IPS DF 4.7 (cell line): Measurements from ENCODE around the gene SYNGR2.
"Not testable (repeated sequence)": the region's sequence is repeated elsewhere in the genome, so short reads cannot be mapped to it uniquely, and the experiment has no call there.

ENCODE experiments used
- DNase-seq: peaks from one replicate; pipeline ENCODE4 v3.0.0-alpha.2; 2013; ENCODE audit warnings: low spot score; ENCODE audit errors: extremely low read depth

Gene SYNGR2

DNA sequence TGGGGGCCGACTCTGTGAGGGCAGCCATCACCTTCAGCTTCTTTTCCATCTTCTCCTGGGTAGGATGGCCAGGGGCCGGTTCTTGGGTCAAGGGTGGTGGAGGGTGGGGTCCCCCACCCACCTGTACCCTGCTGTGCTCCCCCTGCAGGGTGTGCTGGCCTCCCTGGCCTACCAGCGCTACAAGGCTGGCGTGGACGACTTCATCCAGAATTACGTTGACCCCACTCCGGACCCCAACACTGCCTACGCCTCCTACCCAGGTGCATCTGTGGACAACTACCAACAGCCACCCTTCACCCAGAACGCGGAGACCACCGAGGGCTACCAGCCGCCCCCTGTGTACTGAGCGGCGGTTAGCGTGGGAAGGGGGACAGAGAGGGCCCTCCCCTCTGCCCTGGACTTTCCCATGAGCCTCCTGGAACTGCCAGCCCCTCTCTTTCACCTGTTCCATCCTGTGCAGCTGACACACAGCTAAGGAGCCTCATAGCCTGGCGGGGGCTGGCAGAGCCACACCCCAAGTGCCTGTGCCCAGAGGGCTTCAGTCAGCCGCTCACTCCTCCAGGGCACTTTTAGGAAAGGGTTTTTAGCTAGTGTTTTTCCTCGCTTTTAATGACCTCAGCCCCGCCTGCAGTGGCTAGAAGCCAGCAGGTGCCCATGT, 3.3 kb downstream of the SYNGR2 start:
- not testable (repeated sequence) for DNase-seq

DNA sequence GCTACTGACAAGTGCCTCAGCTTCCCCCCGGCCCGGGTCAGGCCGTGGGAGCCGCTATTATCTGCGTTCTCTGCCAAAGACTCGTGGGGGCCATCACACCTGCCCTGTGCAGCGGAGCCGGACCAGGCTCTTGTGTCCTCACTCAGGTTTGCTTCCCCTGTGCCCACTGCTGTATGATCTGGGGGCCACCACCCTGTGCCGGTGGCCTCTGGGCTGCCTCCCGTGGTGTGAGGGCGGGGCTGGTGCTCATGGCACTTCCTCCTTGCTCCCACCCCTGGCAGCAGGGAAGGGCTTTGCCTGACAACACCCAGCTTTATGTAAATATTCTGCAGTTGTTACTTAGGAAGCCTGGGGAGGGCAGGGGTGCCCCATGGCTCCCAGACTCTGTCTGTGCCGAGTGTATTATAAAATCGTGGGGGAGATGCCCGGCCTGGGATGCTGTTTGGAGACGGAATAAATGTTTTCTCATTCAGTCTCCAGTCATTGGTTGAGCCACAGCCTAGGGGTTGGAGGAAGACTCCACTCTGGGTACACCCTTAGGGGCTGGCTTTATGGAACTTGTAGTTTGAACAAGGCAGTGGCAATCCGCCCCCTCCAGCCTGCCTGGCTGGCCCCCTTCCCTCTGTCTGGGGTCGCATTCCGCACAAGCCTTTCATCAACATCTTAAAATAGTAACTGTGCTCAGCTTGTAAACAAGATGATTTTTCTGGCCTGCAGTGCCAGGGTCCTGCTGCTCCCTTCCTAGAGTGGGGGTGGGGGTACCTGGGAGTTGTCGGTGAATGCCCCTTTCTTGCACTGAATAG, 4.1 kb downstream of the SYNGR2 start:
- no peak for DNase-seq

DNA sequence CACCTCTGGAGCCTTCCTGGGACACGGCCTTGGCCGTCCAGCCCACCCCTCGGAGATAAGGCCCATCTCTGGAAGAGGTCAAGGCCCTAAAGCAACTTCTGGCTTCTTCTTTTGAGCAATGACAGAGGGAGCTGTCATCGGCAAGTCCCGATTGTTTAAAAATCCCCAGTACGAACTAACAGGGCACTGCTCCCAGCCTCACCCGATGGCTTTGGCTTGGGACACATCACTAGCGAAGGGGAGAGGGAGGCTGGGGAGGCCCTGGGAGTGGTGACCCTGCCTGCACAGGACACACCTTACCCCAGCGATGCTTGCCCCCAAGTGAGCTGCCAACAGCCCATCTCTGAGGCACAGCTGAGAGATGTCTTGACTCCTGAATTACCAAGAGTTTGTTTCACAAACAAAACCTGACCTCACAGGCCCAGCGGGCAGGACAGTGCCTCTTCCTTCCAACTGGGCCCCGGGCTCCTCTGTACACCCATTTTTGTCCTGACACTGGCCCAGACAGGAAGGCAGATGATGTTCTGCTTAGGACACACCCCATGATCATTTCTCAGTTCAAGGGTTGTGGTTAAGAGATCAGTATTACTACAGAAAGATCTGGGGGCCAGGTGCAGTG, 4.8 kb downstream of the SYNGR2 start:
- DNase-seq, result no peak

DNA sequence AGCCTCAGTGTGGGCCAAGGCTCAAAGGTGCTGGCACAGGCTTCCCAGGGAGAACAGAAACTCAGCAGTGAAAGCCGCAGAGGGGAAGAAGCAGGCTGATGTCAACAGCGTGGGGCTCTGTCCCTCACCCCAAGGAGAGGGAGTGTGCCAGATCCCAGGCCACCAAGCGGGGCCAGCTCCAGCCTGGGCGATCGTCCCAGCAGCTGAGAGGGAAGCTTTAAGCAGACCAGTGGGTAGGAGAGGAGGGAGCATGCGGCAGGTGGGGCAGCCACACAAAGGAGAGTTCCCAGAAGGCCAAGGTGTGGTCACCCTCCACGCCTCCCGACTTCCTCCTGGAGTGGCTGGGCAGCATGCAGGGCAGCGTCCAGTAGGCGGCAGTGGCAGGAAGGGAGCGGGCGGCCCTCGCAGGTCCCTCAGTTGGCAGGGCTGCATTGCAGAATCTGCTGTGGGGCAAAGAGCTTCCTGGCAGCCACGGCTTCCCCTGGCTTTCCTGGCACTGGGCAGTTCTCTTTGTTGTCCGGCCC, 6.0 kb downstream of the SYNGR2 start:
- no peak for DNase-seq

DNA sequence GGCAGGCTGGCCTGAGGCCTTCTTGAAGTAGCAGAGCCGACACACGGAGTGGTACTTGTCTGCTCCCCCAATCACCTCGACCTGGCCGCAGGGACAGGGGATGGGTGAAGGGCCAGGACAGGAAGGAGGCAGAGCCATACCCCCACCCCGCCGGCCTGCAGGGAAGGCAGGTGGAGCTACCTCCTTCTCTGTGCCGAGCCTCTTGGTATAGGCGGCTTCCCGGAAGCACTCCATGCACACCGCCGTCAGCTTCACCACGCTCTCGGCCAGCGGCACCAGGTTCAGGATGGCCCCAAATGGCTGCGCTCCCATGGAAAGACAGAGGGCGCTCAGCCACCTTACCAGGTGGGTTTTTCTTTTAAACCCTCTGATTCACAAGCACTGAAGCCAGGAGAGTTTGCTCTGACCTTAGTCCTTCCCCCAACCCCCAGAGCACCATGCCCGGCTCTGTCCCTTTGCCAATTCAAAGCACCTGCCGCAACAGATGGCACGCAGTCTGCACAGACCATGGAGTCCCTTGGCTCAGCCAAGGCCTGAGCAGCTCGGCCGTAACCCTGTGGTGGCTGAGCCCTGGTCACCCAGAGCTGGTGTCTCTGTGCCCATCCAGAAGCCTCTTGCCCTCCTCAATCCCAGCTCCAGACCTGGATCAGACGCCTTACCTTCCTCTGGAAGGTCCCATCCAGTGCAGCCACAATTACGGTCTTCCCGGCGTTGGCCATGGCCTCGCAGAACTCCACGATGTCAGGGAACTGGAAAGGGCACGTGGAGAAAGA, 6.7 kb downstream of the SYNGR2 start:
- no peak for DNase-seq

DNA sequence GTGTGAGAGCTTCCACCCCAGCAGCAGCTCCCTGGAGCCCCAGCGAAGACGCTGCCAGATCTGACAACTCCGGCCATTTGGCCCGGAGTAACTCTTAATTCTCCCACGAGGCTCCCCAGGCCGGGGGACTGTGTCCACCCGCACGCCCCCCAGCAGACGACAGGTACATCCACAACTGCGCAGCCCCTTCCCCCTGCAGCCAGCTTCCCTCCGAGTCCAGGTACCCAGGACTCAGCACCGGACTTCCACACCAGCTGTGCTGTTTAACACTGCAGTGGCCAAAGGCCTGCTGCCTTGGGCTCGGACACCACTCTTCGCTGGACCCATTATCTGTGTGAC, 7.2 kb downstream of the SYNGR2 start:
- DNase-seq, result no peak

DNA sequence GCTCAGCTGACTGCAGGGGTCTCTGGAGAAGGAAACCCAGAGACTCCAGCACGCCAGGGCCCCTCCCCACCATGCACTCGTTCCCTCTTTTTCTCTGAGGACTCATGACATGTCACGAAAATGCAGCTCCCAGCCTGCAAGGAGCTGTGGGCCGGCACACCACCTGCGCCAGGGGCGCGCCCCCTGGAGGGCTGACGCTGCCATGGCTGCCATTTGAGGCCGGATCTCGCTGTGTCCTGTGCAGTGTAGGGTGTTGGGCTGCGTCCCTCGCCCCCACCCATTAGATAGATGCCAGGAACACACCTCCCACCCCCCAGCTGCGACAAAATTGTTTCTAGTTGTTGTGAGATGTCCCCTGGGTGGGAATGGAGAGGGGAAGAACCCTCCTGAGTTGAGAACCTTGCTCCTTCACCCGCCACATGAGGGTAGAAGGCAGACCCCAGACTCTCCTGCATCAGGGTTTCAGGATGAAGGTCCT, 8.2 kb downstream of the SYNGR2 start:
- DNase-seq, result no peak

DNA sequence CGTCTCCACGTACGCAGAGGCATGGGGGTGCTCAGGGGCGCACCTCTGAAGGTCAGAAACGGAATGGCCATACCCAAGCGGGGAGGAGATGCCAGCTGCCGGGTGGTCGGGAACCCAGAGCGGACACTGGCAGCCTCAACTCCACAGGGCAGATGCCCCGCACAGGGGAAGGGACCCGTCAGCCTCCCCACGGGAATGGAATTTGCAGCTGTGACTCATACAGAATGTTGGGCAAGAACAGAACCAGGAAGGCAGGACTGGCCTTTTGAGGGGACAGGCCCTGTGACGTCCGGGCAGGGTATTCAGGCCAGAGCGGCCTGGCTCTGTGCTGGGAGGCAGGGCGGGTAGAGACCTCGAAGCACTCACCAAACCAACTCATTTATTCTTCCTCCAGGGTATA, 11.0 kb downstream of the SYNGR2 start:
- DNase-seq, result no peak

DNA sequence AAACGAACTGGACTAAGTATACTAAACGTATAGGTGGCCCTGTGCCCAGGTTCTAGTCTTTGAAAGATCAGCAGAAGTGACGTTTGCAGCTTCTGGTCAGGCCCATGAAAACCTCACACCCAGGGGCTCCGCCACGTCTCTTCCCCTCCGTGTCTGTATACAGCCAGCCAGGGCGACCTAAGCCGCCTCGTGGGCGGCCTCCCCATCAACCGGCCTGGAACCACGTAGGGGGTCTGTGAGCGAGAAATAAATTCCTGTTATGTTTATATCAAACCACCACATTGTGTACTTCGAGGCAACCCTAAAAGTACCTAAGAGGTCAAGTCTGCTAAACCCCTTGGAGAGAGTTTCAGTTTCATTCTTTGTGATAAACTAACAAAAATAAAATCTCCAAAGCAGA, 11.7 kb downstream of the SYNGR2 start:
- DNase-seq, result no peak

DNA sequence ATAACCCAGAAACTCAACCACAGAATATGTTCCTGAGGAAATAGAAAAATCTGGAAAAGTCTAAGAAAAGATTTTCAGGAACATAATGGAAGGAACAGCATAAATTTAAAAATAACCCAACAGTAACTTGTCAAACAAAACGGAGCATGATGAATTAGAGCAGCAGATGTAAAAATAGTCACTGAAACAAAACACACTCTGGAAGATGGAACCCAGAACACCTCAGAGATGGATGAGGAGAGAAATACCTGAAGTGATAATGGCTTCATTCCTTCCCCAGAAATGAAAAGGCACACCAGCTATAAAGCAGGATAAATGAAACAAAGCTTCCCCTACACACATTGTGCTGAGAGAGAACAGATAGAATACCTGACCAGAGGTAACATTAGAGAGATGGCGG, 12.1 kb downstream of the SYNGR2 start:
- DNase-seq, result no peak

DNA sequence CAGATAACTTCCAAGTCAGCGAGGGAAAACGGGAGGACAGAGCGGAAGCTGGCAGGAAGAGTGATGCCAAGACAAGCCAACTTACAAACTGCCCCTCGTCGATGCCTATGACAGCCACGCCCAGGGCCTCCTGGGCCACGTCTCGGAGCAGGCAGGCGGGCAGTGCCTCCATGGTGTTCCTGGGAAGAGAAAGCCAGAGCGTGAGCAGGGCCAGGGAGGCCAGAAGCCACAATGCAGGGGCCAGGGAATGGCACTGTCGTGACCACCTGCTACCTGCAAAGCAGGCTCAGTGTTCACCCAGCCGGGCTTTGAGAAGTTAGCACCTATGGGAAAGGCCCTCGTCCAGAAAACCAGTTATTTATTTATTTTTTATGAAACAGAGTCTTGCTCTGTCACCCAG, 14.1 kb downstream of the SYNGR2 start:
- no peak for DNase-seq

DNA sequence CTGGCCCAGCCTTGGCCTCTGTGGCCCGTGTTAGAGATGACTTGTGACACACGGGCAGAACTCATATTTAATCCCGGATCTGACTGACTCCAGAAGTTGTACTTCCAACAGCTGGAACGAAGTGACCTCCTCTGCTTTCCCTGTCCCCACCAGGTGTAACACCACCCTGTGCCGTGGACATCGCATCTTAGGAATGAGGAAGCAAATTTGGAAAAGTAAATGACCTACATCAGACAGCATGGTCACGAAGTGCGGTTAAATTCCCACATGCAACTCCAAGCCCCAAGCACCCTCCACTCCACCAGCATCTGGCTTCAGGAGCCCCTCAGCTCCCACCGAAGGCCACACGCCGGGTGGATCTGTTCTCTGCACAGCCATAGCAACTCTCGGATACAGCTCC, 15.5 kb downstream of the SYNGR2 start:
- no peak for DNase-seq

DNA sequence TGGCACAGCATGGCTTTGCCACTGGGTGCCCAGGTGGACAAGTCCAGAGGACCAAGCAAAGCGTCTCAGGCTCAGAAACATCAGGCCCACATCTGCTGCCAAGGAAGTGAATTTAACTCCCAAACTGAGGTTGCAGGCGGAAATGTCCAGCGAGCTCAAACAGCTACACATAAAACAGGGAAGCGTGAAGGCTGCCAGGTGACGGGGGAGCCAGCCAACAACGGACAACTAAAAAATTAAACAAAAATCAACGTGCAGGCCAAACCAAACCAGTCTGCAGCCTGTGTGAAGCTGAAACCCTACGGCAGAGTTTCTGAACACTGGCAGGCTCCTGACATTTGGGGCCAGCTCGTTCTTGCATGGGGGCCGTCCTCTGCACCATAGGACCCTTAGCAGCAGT, 16.0 kb downstream of the SYNGR2 start:
- DNase-seq, result no peak

DNA sequence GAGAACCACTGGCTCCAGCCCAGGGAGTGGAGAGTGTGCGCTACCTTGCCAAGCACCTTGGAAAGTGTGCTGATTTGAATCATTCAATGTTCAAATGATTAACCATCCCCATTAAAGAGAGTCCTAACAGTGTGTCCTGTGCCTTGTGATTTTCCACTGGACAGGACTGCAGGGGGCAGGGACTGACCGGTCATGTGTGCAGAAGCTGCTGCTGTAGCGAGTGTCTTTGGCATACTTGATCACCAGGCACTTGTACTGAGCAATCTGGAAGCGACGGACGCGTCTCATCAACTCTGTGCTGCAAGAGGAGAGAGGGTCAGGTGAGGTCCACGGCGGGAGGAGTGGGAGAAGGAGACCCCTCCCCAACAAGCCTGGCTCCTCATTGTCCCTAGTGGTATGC, 16.5 kb downstream of the SYNGR2 start:
- no peak for DNase-seq

DNA sequence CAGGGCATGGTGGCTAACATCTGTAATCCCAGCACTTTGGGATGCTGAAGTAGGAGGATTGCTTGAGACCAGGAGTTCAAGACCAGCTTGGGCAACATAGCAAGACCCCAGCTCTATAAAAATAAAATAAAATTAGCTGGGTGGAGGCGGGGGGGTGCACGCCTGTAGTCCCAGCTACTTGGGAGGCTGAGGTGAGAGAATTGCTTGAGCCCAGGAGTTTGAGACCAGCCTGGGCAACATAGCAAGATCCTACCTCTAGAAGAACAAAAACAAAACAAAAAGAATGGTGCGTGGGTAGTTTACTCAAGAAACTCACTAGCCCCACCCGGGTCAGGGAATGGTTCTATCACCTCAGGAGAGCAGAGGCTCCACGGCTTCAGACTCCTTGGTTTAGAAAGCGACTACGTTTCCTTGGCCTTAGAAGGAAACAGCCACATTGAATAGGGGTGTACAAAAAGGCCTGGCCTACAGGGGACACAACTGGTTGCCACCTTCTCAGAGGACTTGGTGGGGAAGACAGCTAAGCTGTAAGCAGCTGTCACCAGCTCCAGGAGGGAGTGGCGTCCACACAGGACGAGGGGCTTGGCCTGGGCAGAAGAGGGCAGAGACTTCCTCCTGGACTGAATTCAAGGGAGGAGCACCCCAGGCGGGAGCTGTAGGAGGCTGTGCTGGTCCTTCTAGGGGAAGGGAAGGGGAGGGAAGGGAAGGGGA, 17.8 kb downstream of the SYNGR2 start:
- no peak for DNase-seq

DNA sequence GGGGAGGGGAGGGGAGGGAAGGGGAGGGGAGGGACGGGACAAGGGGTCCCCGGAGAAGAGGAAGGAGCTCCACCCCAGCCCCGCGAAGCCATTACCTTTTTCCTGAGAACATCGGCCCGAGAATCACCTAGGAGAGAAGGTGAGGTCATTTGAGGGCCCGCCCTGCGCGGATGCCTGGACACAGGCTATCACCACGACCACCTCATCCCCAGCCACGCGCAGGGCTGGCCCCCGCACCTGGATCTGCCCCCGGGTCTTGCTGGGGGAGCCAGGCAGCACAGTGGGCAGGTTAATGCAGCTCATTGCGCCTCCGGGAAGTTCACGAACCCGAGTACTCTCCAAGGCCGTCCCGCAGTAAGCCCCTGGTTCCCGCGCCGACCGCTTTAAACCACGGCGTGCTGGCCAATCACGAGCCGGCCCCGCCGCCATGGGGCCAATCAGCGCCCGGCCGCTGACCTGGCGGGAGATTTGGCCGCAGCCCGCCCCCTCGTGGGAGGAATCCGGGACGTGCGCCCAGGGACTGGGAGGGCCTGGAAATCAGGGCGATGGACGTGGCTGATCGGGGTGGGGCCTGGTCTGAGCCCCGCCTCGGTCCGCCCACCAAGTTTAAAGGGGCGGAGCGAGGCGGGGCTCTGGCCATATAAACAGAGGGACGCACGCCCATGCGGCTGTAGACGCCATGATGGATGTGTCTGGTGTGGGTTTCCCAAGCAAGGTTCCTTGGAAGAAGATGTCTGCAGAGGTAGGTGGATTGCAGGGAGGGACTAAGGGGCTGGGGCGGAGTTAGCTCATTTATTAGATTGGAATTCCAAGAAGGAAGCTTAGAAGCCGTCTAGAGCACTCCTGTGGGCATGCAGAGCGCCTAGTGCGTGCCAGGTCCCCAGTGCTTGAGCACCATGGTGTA, 18.6 kb downstream of the SYNGR2 start, which contains the start of the genes AFMID and TK1:
Gene AFMID (plus strand): TSS at position 671 of the 904 bp plus-strand sequence. CDS start 9 bp downstream, at position 680.
Gene TK1 (minus strand): TSS at position 361 of the 904 bp plus-strand sequence. CDS start 58 bp downstream, at position 303.
- DNase-seq, result peak; percentile 86

DNA sequence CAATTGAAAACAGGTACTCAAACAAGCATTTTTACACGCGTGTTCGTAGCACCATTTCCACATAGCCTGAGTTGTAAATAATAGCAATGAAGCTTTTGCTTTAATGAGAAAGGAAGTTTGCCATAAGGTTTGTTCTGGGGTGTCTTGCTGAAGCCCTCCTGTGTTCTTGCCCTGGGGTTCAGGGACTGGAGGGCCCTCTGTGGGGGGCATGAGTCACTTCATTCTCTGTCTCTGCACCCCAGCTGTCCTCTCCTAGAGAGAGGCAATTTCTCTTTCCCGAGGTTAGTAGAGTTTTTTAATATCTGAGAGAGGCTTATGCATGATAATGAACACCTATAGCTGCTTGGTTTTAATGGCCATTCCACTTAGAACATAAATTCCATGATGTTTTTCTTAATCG, 28.3 kb downstream of the SYNGR2 start:
- DNase-seq, result no peak

DNA sequence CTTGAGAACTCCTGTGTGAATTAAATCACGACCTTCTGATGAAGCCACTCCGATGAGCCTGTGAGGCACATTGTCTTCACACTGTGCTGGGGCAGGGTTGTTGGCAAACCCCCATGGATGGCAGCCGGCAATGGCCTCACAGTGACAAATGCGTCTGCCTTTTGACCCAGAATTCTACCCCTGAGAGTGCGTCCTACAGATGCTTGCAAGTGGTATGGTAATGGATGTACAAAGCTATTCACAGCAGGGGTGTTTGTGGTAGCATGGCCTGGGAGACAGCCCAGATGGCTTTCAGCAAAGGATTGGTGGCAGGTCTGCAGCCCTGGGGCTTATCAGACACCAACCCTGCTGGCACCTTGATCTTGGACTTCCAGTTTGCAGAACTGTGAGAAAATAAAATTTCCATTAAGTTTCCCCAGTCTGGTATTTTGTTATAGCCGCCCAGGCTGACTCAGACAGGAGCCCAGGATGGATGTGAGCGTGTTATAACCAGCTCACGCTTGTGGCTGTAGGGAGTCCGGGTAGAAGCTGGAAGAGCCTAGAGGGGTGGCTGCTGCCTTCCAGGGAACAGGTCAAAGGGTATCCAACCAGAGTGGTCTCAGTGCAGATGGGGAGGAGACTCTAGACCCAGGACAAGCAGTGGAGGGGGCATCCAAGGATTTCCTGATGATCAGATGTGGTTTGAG, 28.9 kb downstream of the SYNGR2 start:
- no peak for DNase-seq

DNA sequence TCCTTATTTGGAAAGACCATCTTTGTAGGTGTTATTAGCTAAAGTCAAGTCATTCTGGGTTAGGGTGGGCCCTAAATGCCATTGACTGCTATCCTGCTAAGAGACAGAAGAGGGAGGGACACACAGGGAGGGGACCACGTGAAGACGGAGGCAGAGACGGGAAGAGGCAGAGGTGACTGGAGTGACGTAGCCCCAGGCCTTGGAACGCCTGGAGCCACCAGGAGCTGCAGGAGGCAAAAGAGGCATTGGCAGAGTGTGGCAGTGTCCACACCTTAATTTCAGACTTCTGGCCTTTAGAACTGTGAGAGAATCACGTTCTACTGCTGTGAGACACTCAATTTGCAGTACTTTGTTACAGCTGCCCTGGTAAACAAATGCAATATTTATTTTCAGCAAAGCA, 32.1 kb downstream of the SYNGR2 start:
- DNase-seq, result no peak
